Spleen (tissue), 11 donors: Measurements from ENCODE around the gene NOXO1. TPM values are rescaled to one million over a fixed set of nuclear protein-coding genes. Genes with fewer than 3 reads are reported as not detected.
A peak's percentile ranks its signal among the peaks of the same experiment; 100 is the strongest.

Experiments used
- DNase-seq: peaks from one replicate; pipeline ENCODE4 v3.0.0-alpha.2; 2020
- H3K27ac ChIP-seq, 8 donors: fragments of 200-600 bp; sonication (generic) in 7 of 8; 1 replicate in 4 of 8; 2 replicates in 4 of 8; pipeline versions ENCODE4 v1.5.0 to v1.8.0; 2016 to 2021; ENCODE audit warnings: inconsistent platforms in 4 of 8, mild to moderate bottlenecking in 4 of 8, moderate library complexity in 1 of 8
- H3K27me3 ChIP-seq, 7 donors: fragments of 200-600 bp; sonication (generic) in 6 of 7; replicated peaks in 1 of 7; 1 replicate in 4 of 7; 2 replicates in 3 of 7; pipeline versions ENCODE4 v1.5.0 to v1.8.0; 2016 to 2021; ENCODE audit warnings: inconsistent platforms in 3 of 7, mild to moderate bottlenecking in 1 of 7
- H3K36me3 ChIP-seq, 6 donors: fragments of 200-600 bp; sonication (generic) in 5 of 6; 1 replicate in 4 of 6; 2 replicates in 2 of 6; pipeline versions ENCODE4 v1.5.0 to v1.8.0; 2016 to 2021; ENCODE audit warnings: inconsistent platforms in 2 of 6
- H3K4me1 ChIP-seq, 6 donors: fragments of 200-600 bp; sonication (generic) in 5 of 6; 1 replicate in 3 of 6; 2 replicates in 3 of 6; pipeline versions ENCODE4 v1.5.0 to v1.8.0; 2016 to 2021; ENCODE audit warnings: inconsistent platforms in 3 of 6
- H3K4me3 ChIP-seq, 8 donors: fragments of 200-600 bp; sonication (generic) in 7 of 8; 1 replicate in 4 of 8; 2 replicates in 4 of 8; pipeline versions ENCODE4 v1.5.0 to v1.8.0; 2016 to 2021; ENCODE audit warnings: inconsistent platforms in 4 of 8, mild to moderate bottlenecking in 4 of 8, moderate library complexity in 2 of 8
- H3K9me3 ChIP-seq, 8 donors: fragments of 200-600 bp; sonication (generic) in 7 of 8; 1 replicate in 4 of 8; 2 replicates in 4 of 8; pipeline versions ENCODE4 v1.5.0 to v1.8.0; 2016 to 2021; ENCODE audit warnings: inconsistent platforms in 4 of 8
- CTCF ChIP-seq, 11 experiments: fragments of 200-600 bp in 7 of 11; fragments of 450-650 bp in 4 of 11; sonication (generic) in 4 of 11; IDR thresholded peaks in 8 of 11; conservative IDR thresholded peaks in 3 of 11; 1 replicate in 7 of 11; 2 replicates in 4 of 11; pipeline versions ENCODE4 v1.4.0 to v1.8.0; 2016 to 2021; ENCODE audit warnings: antibody characterized with exemption in 11 of 11, inconsistent platforms in 4 of 11, mild to moderate bottlenecking in 1 of 11
- POLR2A ChIP-seq, 3 donors: fragments of 450-650 bp; IDR thresholded peaks; one replicate each; pipeline ENCODE4 v1.5.1; 2017; ENCODE audit warnings: antibody characterized with exemption in 3 of 3, mild to moderate bottlenecking in 1 of 3
- POLR2AphosphoS5 ChIP-seq, 3 donors: sonication (generic); formaldehyde crosslinking; IDR thresholded peaks; one replicate each; pipeline ENCODE4 v1.5.1; 2017; ENCODE audit warnings: antibody characterized with exemption in 3 of 3
- WGBS, 5 donors: extraction: QIAGEN DNeasy Blood & Tissue Kit in 3 of 5; methylation state at CpG; one replicate each; pipeline versions ENCODE4 v1.1.5 to v1.1.7; 2013 to 2018; 5-methylcytosine and 5-hydroxymethylcytosine counted together
- intact Hi-C: fragments of 100-400 bp; cut with DNase I; formaldehyde crosslinking; loops from one replicate; pipeline ENCODE4 v1.15.0; 2023; ENCODE audit warnings: low total_unique reads
- polyA plus RNA-seq, 3 donors: library from polyadenylated mRNA; stranded (reverse); fragments of 200-250 nt; gene quantifications; one replicate each; pipeline ENCODE4 v1.2.1, GENCODE V29; 2013
- total RNA-seq, 7 donors: library from RNA; depleted of rRNA in 3 of 7; stranded (reverse); fragments of >200 nt in 3 of 7; fragmentation: NEBNext Ultra II Directional in 4 of 7; extraction: Animal tissue kit (Norgen Biotek cat#: 25700) in 4 of 7; gene quantifications; one replicate each; pipeline versions ENCODE4 v1.1.0 to v1.2.1, GENCODE V29; 2016 to 2021
- donor health status: healthy with polysubstance abuse.
- donor health status: DM: no; HTN: no; CAD: no; lungs with moderate emphysema.
- donor health status: DM: no; HTN: no; CAD: no.
- donor health status: Bipolar disorder and iron deficiency.
- donor health status: healthy.
- donor health status: DM: no; HTN: no; CAD: no.
- donor health status: DM: yes; HTN: yes; CAD: no.

NOXO1 gene
- total and polyA plus RNA-seq, 10 donors = 0.30 to 1.4 (median 0.82) TPM; not detected in 4

- 89 to 96% (median 92%) methylated on average over 21 of the region's 21 CpGs for WGBS, 5 donors
- no peak overlapping the region for H3K4me3 ChIP-seq
- H3K4me1 ChIP-seq = peaks cover 11 to 41% (median 31%) of the 10 kb centered on the region in 6 donors
- H3K27ac ChIP-seq = no peak overlapping the region
- intact Hi-C loops = no loop called here
- no peaks in the 10 kb centered on the region for H3K27me3 ChIP-seq
- TF ChIP-seq POLR2AphosphoS5 (IDR thresholded peaks at IDR 0.05) = no peak
- no peak for TF ChIP-seq POLR2A (IDR thresholded peaks at IDR 0.05)
- no peak for TF ChIP-seq CTCF (IDR thresholded peaks at IDR 0.05 in 8 of 11, conservative IDR thresholded peaks at IDR 0.05 in 3 of 11)
- H3K36me3 ChIP-seq = peaks cover 0 to 17% (median 9%) of the 10 kb centered on the region in 6 donors
- no peaks in the 10 kb centered on the region for H3K9me3 ChIP-seq
- peak; percentile 73 for DNase-seq
These were observed 36.6 kb downstream of the NOXO1 start for GRCh38 chr16:1944612-1945199.

GRCh38 chr16:1942810-1943726, 38.2 kb downstream of the NOXO1 start, which contains the start of gene MSRB1:
Gene MSRB1 (minus strand): TSS chr16:1943199. CDS start chr16:1943156, 43 bp downstream.
- peak within 1 kb of the TSS; percentile 61 to 94 (median 84) for H3K27ac ChIP-seq
- H3K36me3 ChIP-seq = peaks cover 0 to 33% (median 20%) of the 10 kb centered on the region in 6 donors
- TF ChIP-seq CTCF (IDR thresholded peaks at IDR 0.05 in 8 of 11, conservative IDR thresholded peaks at IDR 0.05 in 3 of 11) (peak in 2 of 11 experiments; percentile 27 to 45), POLR2A (IDR thresholded peaks at IDR 0.05) (peak; percentile 33 to 79 (median 79)), POLR2AphosphoS5 (IDR thresholded peaks at IDR 0.05) (peak; percentile 96 to 98 (median 98))
- intact Hi-C loops = no loop called here
- H3K9me3 ChIP-seq = no peaks in the 10 kb centered on the region
- peaks cover 11 to 57% (median 38%) of the 10 kb centered on the region in 6 donors for H3K4me1 ChIP-seq
- no peaks in the 10 kb centered on the region for H3K27me3 ChIP-seq
- H3K4me3 ChIP-seq = peak within 1 kb of the TSS; percentile 64 to 93 (median 82)
- 0 to 2% (median 1%) methylated on average over 34 to 77 of the region's 77 CpGs for WGBS, 5 donors
- DNase-seq = peak; percentile 99

- H3K27ac ChIP-seq = peak overlapping the region; percentile 61 to 94 (median 84)
- no peaks in the 10 kb centered on the region for H3K9me3 ChIP-seq
- TF ChIP-seq POLR2A (IDR thresholded peaks at IDR 0.05) (no peak), POLR2AphosphoS5 (IDR thresholded peaks at IDR 0.05) (peak in 2 of 3 donors; percentile 9 to 43), CTCF (IDR thresholded peaks at IDR 0.05 in 8 of 11, conservative IDR thresholded peaks at IDR 0.05 in 3 of 11) (no peak)
- H3K27me3 ChIP-seq = no peaks in the 10 kb centered on the region
- peaks cover 11 to 66% (median 40%) of the 10 kb centered on the region in 6 donors for H3K4me1 ChIP-seq
- peak overlapping the region; percentile 64 to 93 (median 82) for H3K4me3 ChIP-seq
- DNase-seq = peak; percentile 87
- H3K36me3 ChIP-seq = peaks cover 0 to 41% (median 25%) of the 10 kb centered on the region in 6 donors
- WGBS, 5 donors = 9 to 24% (median 14%) methylated on average over 7 to 17 of the region's 17 CpGs
- intact Hi-C loops = no loop called here
These were observed 39.0 kb downstream of the NOXO1 start for GRCh38 chr16:1942047-1942809.
